AG04450 (cell line): ENCODE results near the gene FAM222A. TPM values are rescaled to one million over a fixed set of nuclear protein-coding genes. Genes with fewer than 3 reads are reported as not detected.

ENCODE experiments used
- CTCF ChIA-PET: fragments of 300-600, 350-600 bp; formaldehyde crosslinking; extraction: SDS; loops from one replicate; lab custom pipeline; 2022; ENCODE audit warnings: antibody characterized with exemption, inconsistent platforms; lab: Charles Lee
- POLR2A ChIA-PET: fragments of 350-600 bp; formaldehyde crosslinking; extraction: SDS; loops from one replicate; lab custom pipeline; 2021; ENCODE audit warnings: antibody characterized with exemption, inconsistent platforms; lab: Yijun Ruan, JAX
- DNase-seq: peaks from one replicate; pipeline ENCODE4 v3.0.0-alpha.2; 2011; ENCODE audit warnings: low read depth, low spot score
- H3K27ac ChIP-seq: one replicate; pipeline ENCODE4 v1.5.1; 2012; ENCODE audit warnings: low read depth, low read length, control low read depth
- H3K27me3 ChIP-seq: one replicate; pipeline ENCODE4 v1.6.0; 2012; ENCODE audit warnings: low read length; ENCODE audit not compliant: control insufficient read depth, insufficient read depth
- H3K4me3 ChIP-seq: 2 replicates; pipeline ENCODE4 v1.5.1; 2011; ENCODE audit warnings: mild to moderate bottlenecking, low read depth, low read length, control low read depth
- H3K9me3 ChIP-seq: 2 replicates; pipeline ENCODE4 v1.5.1; 2012; ENCODE audit warnings: low read length; ENCODE audit not compliant: control insufficient read depth, insufficient read depth
- CTCF ChIP-seq: IDR thresholded peaks from 2 replicates; pipeline ENCODE4 v1.5.1; 2011; ENCODE audit warnings: low read depth, low read length, control low read depth, inconsistent platforms
- polyA plus RNA-seq: library from polyadenylated mRNA; depleted of rRNA; stranded (reverse); fragments of >200 nt; gene quantifications from 2 replicates; pipeline ENCODE4 v1.2.3, GENCODE V29; 2011

The FAM222A gene
- polyA plus RNA-seq, 1 experiment, result 0.15 TPM

GRCh38 chr12:109727039-109727723, 13.6 kb downstream of the FAM222A start:
- H3K9me3 ChIP-seq, result no peaks in the 10 kb centered on the region; the same call in 1 of the 2 replicates
- no peak for DNase-seq
- CTCF ChIA-PET, result no interaction called here
- no peak overlapping the region for H3K4me3 ChIP-seq
- no peak for TF ChIP-seq CTCF
- POLR2A ChIA-PET, result no interaction called here
- peaks cover 33% of the 10 kb centered on the region for H3K27me3 ChIP-seq
- no peak overlapping the region for H3K27ac ChIP-seq

- ChIA-PET CTCF (interaction anchor here (0.9 kb wide), 1 partner anchor 130 kb away, joined by 4 read pairs; no protein-coding TSS in a partner anchor), POLR2A (interaction anchor here (0.6 kb wide), 1 partner anchor 102 kb away, joined by 3 read pairs; no protein-coding TSS in a partner anchor)
- no peak overlapping the region for H3K4me3 ChIP-seq
- H3K27ac ChIP-seq, result no peak overlapping the region
- no peak for TF ChIP-seq CTCF
- H3K9me3 ChIP-seq, result no peaks in the 10 kb centered on the region; the same call in 1 of the 2 replicates
- peaks cover 38% of the 10 kb centered on the region for H3K27me3 ChIP-seq
- no peak for DNase-seq
Measured at GRCh38 chr12:109727746-109728726, 14.4 kb downstream of the FAM222A start.

GRCh38 chr12:109728921-109729320, 15.3 kb downstream of the FAM222A start:
- no peak for DNase-seq
- POLR2A ChIA-PET, result interaction anchor here (0.6 kb wide), 1 partner anchor 103 kb away, joined by 3 read pairs; no protein-coding TSS in a partner anchor

GRCh38 chr12:109729371-109729781, 15.8 kb downstream of the FAM222A start:
- DNase-seq, result no peak
- ChIA-PET POLR2A (no interaction called here), CTCF (no interaction called here)
- H3K9me3 ChIP-seq, result no peaks in the 10 kb centered on the region; the same call in 1 of the 2 replicates
- no peak for TF ChIP-seq CTCF
- H3K27me3 ChIP-seq, result peaks cover 28% of the 10 kb centered on the region
- no peak overlapping the region for H3K4me3 ChIP-seq
- H3K27ac ChIP-seq, result no peak overlapping the region

More at GRCh38 chr12:109728921-109729320, 15.3 kb downstream of the FAM222A start:
- no peaks in the 10 kb centered on the region; the same call in 1 of the 2 replicates for H3K9me3 ChIP-seq
- peaks cover 32% of the 10 kb centered on the region for H3K27me3 ChIP-seq
- CTCF ChIA-PET, result no interaction called here
- H3K27ac ChIP-seq, result no peak overlapping the region
- TF ChIP-seq CTCF, result no peak
- H3K4me3 ChIP-seq, result no peak overlapping the region
